ENCODE measurements around the gene TENT5C. TPM values are rescaled to one million over a fixed set of nuclear protein-coding genes. Genes with fewer than 3 reads are reported as not detected.

TENT5C gene
- total RNA-seq, 1 donor from 2014 or later: 59.3 TPM

DNA sequence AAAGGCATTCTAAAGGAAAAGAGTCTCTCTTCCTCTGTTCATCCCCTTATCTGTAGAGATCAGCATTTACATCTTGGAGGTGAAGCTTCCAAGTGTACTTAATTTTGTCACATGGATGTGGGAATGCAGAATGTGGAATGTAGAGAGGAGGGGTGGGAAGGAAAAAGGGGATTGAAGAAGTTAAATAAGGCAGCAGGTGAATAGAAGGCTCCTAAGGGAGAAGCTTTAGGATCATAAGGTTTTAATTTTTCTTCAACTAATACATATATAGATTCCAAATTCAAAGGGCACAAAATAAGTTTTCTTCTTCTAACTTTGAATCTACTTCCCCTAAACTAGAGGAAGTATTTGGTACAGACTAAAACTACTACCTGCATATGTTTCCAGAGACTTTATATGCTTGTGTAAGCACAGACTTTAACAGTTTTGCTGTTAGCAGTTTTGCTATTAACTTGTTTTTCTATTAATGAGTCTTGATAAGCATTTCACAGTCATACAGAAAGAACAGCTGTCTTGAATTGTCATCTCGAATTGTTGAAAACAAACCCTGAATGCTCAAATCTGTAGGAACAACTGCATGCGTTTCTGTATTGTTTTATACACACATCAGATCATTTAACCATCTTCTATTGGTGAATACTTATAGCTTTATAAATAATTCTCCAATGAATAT lies 12.7 kb downstream of the TENT5C start:
- POLR2A ChIA-PET: interaction anchor here (0.7 to 40.7 kb wide), 7 partner anchors 8 to 64 kb away, joined by 4 to 1269 read pairs (median 4); partner anchors contain the start of gene TENT5C
- H3K4me1 Mint-ChIP-seq: peaks cover 98% of the 10 kb centered on the region
- CTCF ChIA-PET: interaction anchor here (1.2 to 2.1 kb wide), 4 partner anchors 12 to 135 kb away, joined by 3 to 6 read pairs (median 4); no protein-coding TSS in a partner anchor
- DNase-seq (no peak), ATAC-seq (ENCODE audit: low read depth) (peak; percentile 20)
- H3K27me3 Mint-ChIP-seq: no peaks in the 10 kb centered on the region
- peak overlapping the region; percentile 83 for H3K27ac Mint-ChIP-seq
- H3K36me3 Mint-ChIP-seq (ENCODE audit: low read depth): peaks cover 81% of the 10 kb centered on the region
- intact Hi-C loops (cut with micrococcal nuclease): loop anchor here (1.0 kb wide), 1 partner anchor 10 kb away; no protein-coding TSS in a partner anchor
- TF ChIP-seq CTCF (IDR thresholded peaks at IDR 0.05): no peak
- peak overlapping the region; percentile 35 for H3K4me3 Mint-ChIP-seq
- H3K9me3 Mint-ChIP-seq: no peaks in the 10 kb centered on the region

- intact Hi-C loops (cut with micrococcal nuclease): no loop called here
Observed at GRCh38 chr1:117620440-117620839, 14.6 kb downstream of the TENT5C start.

GRCh38 chr1:117621316-117621715 lies 15.5 kb downstream of the TENT5C start:
- DNase-seq: no peak
- H3K4me3 Mint-ChIP-seq: no peak overlapping the region
- peaks cover 87% of the 10 kb centered on the region for H3K36me3 Mint-ChIP-seq (ENCODE audit: low read depth)
- intact Hi-C loops (cut with micrococcal nuclease): no loop called here
- H3K4me1 Mint-ChIP-seq: peaks cover 95% of the 10 kb centered on the region
- H3K9me3 Mint-ChIP-seq: no peaks in the 10 kb centered on the region
- ATAC-seq (ENCODE audit: low read depth): no peak
- TF ChIP-seq CTCF (IDR thresholded peaks at IDR 0.05): no peak
- H3K27me3 Mint-ChIP-seq: no peaks in the 10 kb centered on the region
- ChIA-PET POLR2A (interaction anchor here (0.9 to 40.7 kb wide), 3 partner anchors 11 to 86 kb away, joined by 3 to 1269 read pairs (median 248); partner anchors contain the start of gene TENT5C), CTCF (interaction anchor here (1.1 to 2.4 kb wide), 2 partner anchors 43 to 53 kb away, joined by 4 to 10 read pairs; no protein-coding TSS in a partner anchor)
- peak overlapping the region; percentile 51 for H3K27ac Mint-ChIP-seq

More at GRCh38 chr1:117620440-117620839, 14.6 kb downstream of the TENT5C start:
- DNase-seq (no peak), ATAC-seq (ENCODE audit: low read depth) (no peak)
- Mint-ChIP-seq H3K27ac (no peak overlapping the region), H3K4me1 (peaks cover 96% of the 10 kb centered on the region), H3K4me3 (no peak overlapping the region), H3K36me3 (ENCODE audit: low read depth) (peaks cover 82% of the 10 kb centered on the region), H3K9me3 (no peaks in the 10 kb centered on the region), H3K27me3 (no peaks in the 10 kb centered on the region)
- CTCF ChIA-PET: no interaction called here
- no peak for TF ChIP-seq CTCF (IDR thresholded peaks at IDR 0.05)
- POLR2A ChIA-PET: interaction anchor here (0.9 to 40.7 kb wide), 3 partner anchors 10 to 86 kb away, joined by 3 to 1269 read pairs (median 248); partner anchors contain the start of gene TENT5C

DNA sequence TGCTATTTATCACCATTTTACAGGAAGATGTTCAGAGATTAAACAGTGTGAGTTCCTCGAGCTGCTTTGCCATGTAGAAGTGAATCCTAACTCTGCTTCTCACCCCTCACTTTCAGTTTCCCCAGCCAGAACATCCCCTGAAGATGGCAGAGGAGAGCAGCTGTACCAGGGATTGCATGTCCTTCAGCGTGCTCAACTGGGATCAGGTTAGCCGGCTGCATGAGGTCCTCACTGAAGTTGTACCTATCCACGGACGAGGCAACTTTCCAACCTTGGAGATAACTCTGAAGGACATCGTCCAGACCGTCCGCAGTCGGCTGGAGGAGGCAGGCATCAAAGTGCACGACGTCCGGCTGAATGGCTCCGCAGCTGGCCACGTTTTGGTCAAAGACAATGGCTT lies 16.9 kb downstream of the TENT5C start:
- CTCF ChIA-PET: interaction anchor here (2.4 kb wide), 1 partner anchor 52 kb away, joined by 10 read pairs; no protein-coding TSS in a partner anchor
- POLR2A ChIA-PET: interaction anchor here (1.2 to 40.7 kb wide), 3 partner anchors 12 to 88 kb away, joined by 3 to 1269 read pairs (median 248); partner anchors contain the start of gene TENT5C
- ATAC-seq (ENCODE audit: low read depth) (peak; percentile 29), DNase-seq (no peak)
- Mint-ChIP-seq H3K4me3 (no peak overlapping the region), H3K4me1 (peaks cover 95% of the 10 kb centered on the region), H3K9me3 (no peaks in the 10 kb centered on the region), H3K36me3 (ENCODE audit: low read depth) (peaks cover 90% of the 10 kb centered on the region), H3K27me3 (no peaks in the 10 kb centered on the region), H3K27ac (peak overlapping the region; percentile 71)
- no peak for TF ChIP-seq CTCF (IDR thresholded peaks at IDR 0.05)
- intact Hi-C loops (cut with micrococcal nuclease): no loop called here

DNA sequence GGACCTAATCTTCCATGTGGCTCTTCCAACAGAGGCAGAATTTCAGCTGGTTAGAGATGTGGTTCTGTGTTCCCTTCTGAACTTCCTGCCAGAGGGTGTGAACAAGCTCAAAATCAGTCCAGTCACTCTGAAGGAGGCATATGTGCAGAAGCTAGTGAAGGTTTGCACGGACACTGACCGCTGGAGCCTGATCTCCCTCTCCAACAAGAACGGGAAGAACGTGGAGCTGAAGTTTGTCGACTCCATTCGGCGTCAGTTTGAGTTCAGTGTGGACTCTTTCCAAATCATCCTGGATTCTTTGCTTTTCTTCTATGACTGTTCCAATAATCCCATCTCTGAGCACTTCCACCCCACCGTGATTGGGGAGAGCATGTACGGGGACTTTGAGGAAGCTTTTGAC lies 17.3 kb downstream of the TENT5C start:
- H3K4me3 Mint-ChIP-seq: no peak overlapping the region
- no peak for DNase-seq
- intact Hi-C loops (cut with micrococcal nuclease): no loop called here
- no peaks in the 10 kb centered on the region for H3K9me3 Mint-ChIP-seq
- ChIA-PET POLR2A (interaction anchor here (1.2 to 40.7 kb wide), 3 partner anchors 13 to 89 kb away, joined by 3 to 1269 read pairs (median 248); partner anchors contain the start of gene TENT5C), CTCF (interaction anchor here (2.4 kb wide), 1 partner anchor 51 kb away, joined by 10 read pairs; no protein-coding TSS in a partner anchor)
- TF ChIP-seq CTCF (IDR thresholded peaks at IDR 0.05): no peak
- H3K27ac Mint-ChIP-seq: peak overlapping the region; percentile 50
- peaks cover 88% of the 10 kb centered on the region for H3K36me3 Mint-ChIP-seq (ENCODE audit: low read depth)
- peaks cover 95% of the 10 kb centered on the region for H3K4me1 Mint-ChIP-seq
- no peak for ATAC-seq (ENCODE audit: low read depth)
- H3K27me3 Mint-ChIP-seq: no peaks in the 10 kb centered on the region

All from activated B cell treated with CpG ODN at 0.5 μM for 24 hours (primary cell).